GM12872 (cell line): Measurements from ENCODE around the gene ITGAV.

Experiments
- TF ChIP-seq, protein P1 (sequence below): IDR thresholded peaks from 3 replicates; pipeline ENCODE4 v1.5.1; 2011; ENCODE audit warnings: low read depth, mild to moderate bottlenecking, low read length, moderate library complexity; ENCODE audit not compliant: insufficient read depth

Gene ITGAV

GRCh38 chr2:186582698-186583097 is 7.2 kb upstream of the ITGAV start:
- TF ChIP-seq, protein P1, sequence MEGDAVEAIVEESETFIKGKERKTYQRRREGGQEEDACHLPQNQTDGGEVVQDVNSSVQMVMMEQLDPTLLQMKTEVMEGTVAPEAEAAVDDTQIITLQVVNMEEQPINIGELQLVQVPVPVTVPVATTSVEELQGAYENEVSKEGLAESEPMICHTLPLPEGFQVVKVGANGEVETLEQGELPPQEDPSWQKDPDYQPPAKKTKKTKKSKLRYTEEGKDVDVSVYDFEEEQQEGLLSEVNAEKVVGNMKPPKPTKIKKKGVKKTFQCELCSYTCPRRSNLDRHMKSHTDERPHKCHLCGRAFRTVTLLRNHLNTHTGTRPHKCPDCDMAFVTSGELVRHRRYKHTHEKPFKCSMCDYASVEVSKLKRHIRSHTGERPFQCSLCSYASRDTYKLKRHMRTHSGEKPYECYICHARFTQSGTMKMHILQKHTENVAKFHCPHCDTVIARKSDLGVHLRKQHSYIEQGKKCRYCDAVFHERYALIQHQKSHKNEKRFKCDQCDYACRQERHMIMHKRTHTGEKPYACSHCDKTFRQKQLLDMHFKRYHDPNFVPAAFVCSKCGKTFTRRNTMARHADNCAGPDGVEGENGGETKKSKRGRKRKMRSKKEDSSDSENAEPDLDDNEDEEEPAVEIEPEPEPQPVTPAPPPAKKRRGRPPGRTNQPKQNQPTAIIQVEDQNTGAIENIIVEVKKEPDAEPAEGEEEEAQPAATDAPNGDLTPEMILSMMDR: no peak

GRCh38 chr2:186584053-186584452 is 5.8 kb upstream of the ITGAV start:
- TF ChIP-seq, protein P1: no peak

DNA sequence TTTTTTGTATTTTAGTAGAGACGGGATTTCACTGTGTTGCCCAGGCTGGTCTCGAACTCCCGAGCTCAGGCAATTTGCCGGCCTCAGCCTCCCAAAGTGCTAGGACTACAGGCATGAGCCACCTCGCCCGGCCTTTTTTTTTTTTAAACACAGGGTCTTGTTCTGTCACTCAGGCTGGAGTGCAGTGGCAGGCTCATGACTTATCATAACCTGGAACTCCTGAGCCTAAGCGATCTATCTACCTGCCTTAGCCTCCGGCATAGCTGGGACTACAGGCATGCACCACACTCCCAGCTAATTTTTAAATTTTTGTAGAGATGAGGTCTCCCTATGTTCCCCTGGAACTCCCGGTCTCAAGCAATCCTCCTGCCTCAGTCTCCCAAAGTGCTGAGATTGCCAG is 1.4 kb upstream of the ITGAV start:
- TF ChIP-seq, protein P1: no peak

DNA sequence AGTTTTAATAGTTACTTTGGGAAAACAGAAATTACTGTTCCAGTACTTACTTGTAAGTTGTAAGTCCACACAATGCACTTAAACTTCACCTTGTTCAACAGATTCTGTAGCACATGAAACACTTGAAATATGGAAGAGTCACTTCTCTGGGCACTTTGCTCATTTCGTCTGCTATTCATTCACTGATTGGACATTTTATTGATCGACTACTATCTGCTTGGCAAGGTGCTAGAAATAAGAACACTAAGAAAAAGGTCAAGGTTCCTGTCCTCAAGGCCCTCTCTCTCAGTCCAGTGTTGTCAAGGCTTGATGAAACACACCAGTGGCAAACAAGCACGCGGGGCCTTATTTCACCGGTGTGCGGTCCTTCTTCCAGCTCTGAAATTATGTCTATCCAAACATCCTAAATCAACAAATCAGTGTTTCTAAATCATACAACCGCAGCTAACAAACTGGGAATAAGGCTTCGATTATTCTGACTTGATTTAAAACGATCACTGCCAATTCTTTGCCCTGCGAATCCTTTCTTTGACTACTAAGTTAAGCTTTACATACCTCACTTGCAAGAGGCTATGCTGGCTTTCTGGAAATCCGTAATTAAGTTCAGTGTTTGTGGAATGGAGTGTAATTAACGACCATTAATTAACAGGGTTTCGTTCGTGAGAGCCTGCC is 780 bp upstream of the ITGAV start:
- TF ChIP-seq, protein P1: no peak

DNA sequence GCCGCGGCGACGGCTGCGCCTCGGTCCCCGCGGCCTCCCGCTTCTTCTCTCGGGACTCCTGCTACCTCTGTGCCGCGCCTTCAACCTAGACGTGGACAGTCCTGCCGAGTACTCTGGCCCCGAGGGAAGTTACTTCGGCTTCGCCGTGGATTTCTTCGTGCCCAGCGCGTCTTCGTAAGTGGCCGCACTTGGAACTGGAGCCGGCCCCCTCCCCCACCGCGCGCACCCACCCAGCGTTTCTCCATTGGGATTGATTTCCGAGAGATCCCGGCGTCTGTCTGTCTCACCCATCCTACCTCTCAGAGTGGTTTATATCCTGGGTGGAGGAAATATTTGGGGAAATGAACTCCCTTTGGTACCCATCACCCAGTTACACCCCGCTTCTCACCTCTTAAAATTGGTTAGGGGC is 498 bp downstream of the ITGAV start:
- TF ChIP-seq, protein P1: no peak

- TF ChIP-seq, protein P1: no peak
These were observed 1.1 kb downstream of the ITGAV start for GRCh38 chr2:186590759-186591505.

- TF ChIP-seq, protein P1: no peak
These were observed 1.6 kb downstream of the ITGAV start for GRCh38 chr2:186591506-186591890.
